ENCODE measurements around the gene NCBP2.
"Not testable (repeated sequence)": the region's sequence is repeated elsewhere in the genome, so short reads cannot be mapped to it uniquely, and the experiment has no call there.

The NCBP2 gene

DNA sequence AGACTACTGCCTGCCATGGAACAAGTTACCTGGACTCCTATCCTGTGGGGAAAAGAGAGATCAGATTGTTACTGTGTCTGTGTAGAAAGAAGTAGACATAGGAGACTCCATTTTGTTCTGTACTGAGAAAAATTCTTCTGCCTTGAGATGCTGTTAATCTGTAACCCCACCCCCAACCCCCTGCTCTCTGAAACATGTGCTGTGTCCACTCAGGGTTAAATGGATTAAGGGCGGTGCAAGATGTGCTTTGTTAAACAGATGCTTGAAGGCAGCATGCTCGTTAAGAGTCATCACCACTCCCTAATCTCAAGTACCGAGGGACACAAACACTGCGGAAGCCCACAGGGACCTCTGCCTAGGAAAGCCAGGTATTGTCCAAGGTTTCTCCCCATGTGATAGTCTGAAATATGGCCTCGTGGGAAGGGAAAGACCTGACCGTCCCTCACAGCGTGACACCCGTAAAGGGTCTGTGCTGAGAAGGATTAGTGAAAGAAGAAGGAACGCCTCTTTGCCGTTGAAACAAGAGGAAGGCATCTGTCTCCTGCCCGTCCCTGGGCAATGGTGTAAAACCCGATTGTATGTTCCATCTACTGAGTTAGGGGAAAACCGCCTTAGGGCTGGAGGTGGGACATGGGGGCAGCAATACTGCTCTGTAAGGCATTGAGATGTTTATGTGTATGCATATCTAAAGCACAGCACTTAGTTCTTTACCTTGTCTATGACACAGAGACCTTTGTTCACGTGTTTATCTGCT, 1.9 kb upstream of the NCBP2 start:
- not testable (repeated sequence) for H3K27ac ChIP-seq (ENCODE audit: low read length, poor library complexity, severe bottlenecking); DNase-seq; H2BK5ac ChIP-seq (ENCODE audit: low read depth, low read length, poor library complexity, severe bottlenecking); H3K27me3 ChIP-seq (ENCODE audit: control insufficient read depth in 1 of 2, insufficient read depth in 1 of 2, low read length in 2 of 2); H3K4ac ChIP-seq (ENCODE audit: low read depth in 1 of 2, low read length in 2 of 2); H2AK5ac ChIP-seq (ENCODE audit: low read length, severe bottlenecking); H3K18ac ChIP-seq (ENCODE audit: low read depth in 1 of 2, low read length in 2 of 2); H3K14ac ChIP-seq (ENCODE audit: low read length in 2 of 2); H2AFZ ChIP-seq (ENCODE audit: low read depth, low read length); H4K91ac ChIP-seq (ENCODE audit: low read length); H3K9me3 ChIP-seq (ENCODE audit: control insufficient read depth, low read length); H2BK12ac ChIP-seq (ENCODE audit: low read length in 2 of 2); H4K8ac ChIP-seq (ENCODE audit: low read length); H2BK15ac ChIP-seq (ENCODE audit: low read depth, poor library complexity, severe bottlenecking); H2BK120ac ChIP-seq (ENCODE audit: low read depth, low read length); H3K79me1 ChIP-seq (replicated peaks; ENCODE audit: low read length, poor library complexity, severe bottlenecking); H3K4me2 ChIP-seq (ENCODE audit: low read length, poor library complexity, severe bottlenecking); H3K23ac ChIP-seq (ENCODE audit: low read length in 2 of 2)
- H3K36me3 ChIP-seq (ENCODE audit: control insufficient read depth in 1 of 2, insufficient read depth in 2 of 2, low read depth in 1 of 2, low read length in 2 of 2), result peaks cover 19 to 22% of the 10 kb centered on the region in 2 experiments
- H3K9ac ChIP-seq (ENCODE audit: low read length), result peak overlapping the region; percentile 99
- 87% methylated on average over 12 of the region's 14 CpGs for WGBS
- peaks cover 13% of the 10 kb centered on the region for H3K4me1 ChIP-seq (ENCODE audit: control insufficient read depth, insufficient read depth, low read depth, low read length)
- H3K4me3 ChIP-seq (ENCODE audit: insufficient read depth in 1 of 2, low read depth in 1 of 2, low read length in 2 of 2), result peak overlapping the region in 1 of 2 experiments; percentile 99

DNA sequence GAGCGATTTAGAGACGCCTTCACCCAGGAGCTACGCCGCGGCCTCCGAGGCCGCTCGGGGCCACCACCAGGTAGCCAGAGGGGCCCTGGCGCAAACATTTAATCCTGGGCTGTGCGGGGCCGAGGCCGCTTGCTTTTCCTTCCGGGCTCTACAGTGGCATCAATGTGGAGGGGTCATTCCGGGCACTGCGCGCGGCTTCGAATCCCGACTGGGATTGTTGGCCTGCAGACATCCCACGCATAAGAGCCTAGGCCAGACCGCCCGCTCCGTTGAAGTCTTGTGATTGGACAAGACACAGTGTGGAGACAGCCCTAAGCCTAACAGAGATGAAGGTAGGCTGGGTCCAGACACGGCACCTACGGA, 568 bp upstream of the NCBP2 start:
- H2AFZ ChIP-seq (ENCODE audit: low read depth, low read length), result peak overlapping the region; percentile 87
- peaks cover 11% of the 10 kb centered on the region for H3K4me1 ChIP-seq (ENCODE audit: control insufficient read depth, insufficient read depth, low read depth, low read length)
- peak overlapping the region; percentile 100 for H4K8ac ChIP-seq (ENCODE audit: low read length)
- peak overlapping the region; percentile 19 for H3K27ac ChIP-seq (ENCODE audit: low read length, poor library complexity, severe bottlenecking)
- H2BK120ac ChIP-seq (ENCODE audit: low read depth, low read length), result no peak overlapping the region
- H3K36me3 ChIP-seq (ENCODE audit: control insufficient read depth in 1 of 2, insufficient read depth in 2 of 2, low read depth in 1 of 2, low read length in 2 of 2), result peaks cover 25 to 32% of the 10 kb centered on the region in 2 experiments
- H3K27me3 ChIP-seq (ENCODE audit: control insufficient read depth in 1 of 2, insufficient read depth in 1 of 2, low read length in 2 of 2), result no peaks in the 10 kb centered on the region
- peak overlapping the region in 1 of 2 experiments; percentile 79 for H3K23ac ChIP-seq (ENCODE audit: low read length in 2 of 2)
- H2BK12ac ChIP-seq (ENCODE audit: low read length in 2 of 2), result no peak overlapping the region
- peak overlapping the region; percentile 99 for H3K9ac ChIP-seq (ENCODE audit: low read length)
- peak overlapping the region; percentile 92 for H4K91ac ChIP-seq (ENCODE audit: low read length)
- WGBS, result under 1% methylated on average over 25 of the region's 25 CpGs
- no peak overlapping the region for H3K14ac ChIP-seq (ENCODE audit: low read length in 2 of 2)
- H3K4ac ChIP-seq (ENCODE audit: low read depth in 1 of 2, low read length in 2 of 2), result peak overlapping the region; percentile 81 to 93
- peak overlapping the region; percentile 99 to 100 for H3K4me3 ChIP-seq (ENCODE audit: insufficient read depth in 1 of 2, low read depth in 1 of 2, low read length in 2 of 2)
- H3K18ac ChIP-seq (ENCODE audit: low read depth in 1 of 2, low read length in 2 of 2), result peak overlapping the region in 1 of 2 experiments; percentile 76
- DNase-seq, result peak; percentile 27
- H3K9me3 ChIP-seq (ENCODE audit: control insufficient read depth, low read length), result no peaks in the 10 kb centered on the region
- no peak overlapping the region for H2AK5ac ChIP-seq (ENCODE audit: low read length, severe bottlenecking)
- H2BK5ac ChIP-seq (ENCODE audit: low read depth, low read length, poor library complexity, severe bottlenecking), result no peak overlapping the region
- peak overlapping the region; percentile 95 for H3K4me2 ChIP-seq (ENCODE audit: low read length, poor library complexity, severe bottlenecking)
- no peak overlapping the region for H2BK15ac ChIP-seq (ENCODE audit: low read depth, poor library complexity, severe bottlenecking)
- peaks cover 8% of the 10 kb centered on the region for H3K79me1 ChIP-seq (replicated peaks; ENCODE audit: low read length, poor library complexity, severe bottlenecking)

DNA sequence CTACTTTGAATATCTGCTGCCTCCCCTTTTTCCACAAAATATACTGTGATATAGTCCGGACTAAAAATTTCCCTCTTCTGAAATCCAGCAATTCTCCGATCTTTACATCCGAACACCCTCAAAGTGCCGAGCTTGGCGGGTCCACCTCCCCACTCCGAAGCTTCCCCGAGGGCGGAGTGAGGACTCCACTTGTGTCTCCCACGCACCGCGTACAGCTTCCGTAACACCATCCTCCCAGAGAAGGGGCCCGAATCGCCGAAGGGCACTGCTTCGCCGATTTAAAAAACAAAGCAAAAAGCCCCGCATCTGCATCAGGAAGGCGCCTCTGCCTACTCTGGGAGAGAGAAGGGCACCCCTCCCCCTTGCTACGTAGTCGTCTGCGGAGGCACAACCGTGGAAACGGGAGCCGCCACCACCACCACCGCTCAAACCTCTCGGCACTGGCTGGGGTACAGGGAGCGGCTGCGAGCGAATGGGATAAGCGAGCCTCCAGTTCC, 551 bp downstream of the NCBP2 start:
- H2AFZ ChIP-seq (ENCODE audit: low read depth, low read length), result peak overlapping the region; percentile 7
- peak overlapping the region; percentile 99 to 100 for H3K4me3 ChIP-seq (ENCODE audit: insufficient read depth in 1 of 2, low read depth in 1 of 2, low read length in 2 of 2)
- WGBS, result under 1% methylated on average over 31 of the region's 31 CpGs
- no peak overlapping the region for H2AK5ac ChIP-seq (ENCODE audit: low read length, severe bottlenecking)
- peaks cover 11% of the 10 kb centered on the region for H3K4me1 ChIP-seq (ENCODE audit: control insufficient read depth, insufficient read depth, low read depth, low read length)
- peak overlapping the region in 1 of 2 experiments; percentile 56 for H3K14ac ChIP-seq (ENCODE audit: low read length in 2 of 2)
- no peaks in the 10 kb centered on the region for H3K27me3 ChIP-seq (ENCODE audit: control insufficient read depth in 1 of 2, insufficient read depth in 1 of 2, low read length in 2 of 2)
- H3K36me3 ChIP-seq (ENCODE audit: control insufficient read depth in 1 of 2, insufficient read depth in 2 of 2, low read depth in 1 of 2, low read length in 2 of 2), result peaks cover 29 to 41% of the 10 kb centered on the region in 2 experiments
- H2BK12ac ChIP-seq (ENCODE audit: low read length in 2 of 2), result no peak overlapping the region
- peak overlapping the region; percentile 62 to 76 for H3K4ac ChIP-seq (ENCODE audit: low read depth in 1 of 2, low read length in 2 of 2)
- H2BK15ac ChIP-seq (ENCODE audit: low read depth, poor library complexity, severe bottlenecking), result peak overlapping the region; percentile 54
- peaks cover 16% of the 10 kb centered on the region for H3K79me1 ChIP-seq (replicated peaks; ENCODE audit: low read length, poor library complexity, severe bottlenecking)
- H3K9me3 ChIP-seq (ENCODE audit: control insufficient read depth, low read length), result no peaks in the 10 kb centered on the region
- H3K4me2 ChIP-seq (ENCODE audit: low read length, poor library complexity, severe bottlenecking), result peak overlapping the region; percentile 74
- H3K9ac ChIP-seq (ENCODE audit: low read length), result peak overlapping the region; percentile 99
- no peak overlapping the region for H2BK5ac ChIP-seq (ENCODE audit: low read depth, low read length, poor library complexity, severe bottlenecking)
- H3K18ac ChIP-seq (ENCODE audit: low read depth in 1 of 2, low read length in 2 of 2), result peak overlapping the region; percentile 30 to 83
- H3K27ac ChIP-seq (ENCODE audit: low read length, poor library complexity, severe bottlenecking), result peak overlapping the region; percentile 98
- H3K23ac ChIP-seq (ENCODE audit: low read length in 2 of 2), result no peak overlapping the region
- H4K91ac ChIP-seq (ENCODE audit: low read length), result peak overlapping the region; percentile 89
- H2BK120ac ChIP-seq (ENCODE audit: low read depth, low read length), result no peak overlapping the region
- H4K8ac ChIP-seq (ENCODE audit: low read length), result peak overlapping the region; percentile 85
- no peak for DNase-seq

DNA sequence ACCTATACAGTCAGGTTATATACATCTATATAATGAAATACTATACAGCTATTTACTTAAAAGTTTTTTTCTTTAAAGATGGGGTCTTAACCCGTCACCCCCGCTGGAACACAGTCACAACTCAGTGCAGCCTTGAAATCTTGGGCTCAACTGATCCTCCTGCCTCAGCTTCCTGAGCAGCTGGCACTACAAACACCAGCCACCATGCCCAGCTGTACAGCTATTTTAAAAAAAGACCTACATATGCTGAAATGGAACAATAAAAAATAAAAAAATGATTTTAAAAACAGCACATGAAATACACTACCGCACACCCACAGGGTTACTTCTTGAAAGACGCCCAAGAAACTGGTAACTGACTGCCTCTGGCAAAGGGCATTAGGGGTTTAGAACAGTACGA, 3.8 kb downstream of the NCBP2 start:
- 97% methylated on average over 5 of the region's 5 CpGs for WGBS
- peaks cover 20 to 63% of the 10 kb centered on the region in 2 experiments for H3K36me3 ChIP-seq (ENCODE audit: control insufficient read depth in 1 of 2, insufficient read depth in 2 of 2, low read depth in 1 of 2, low read length in 2 of 2)
- no peak overlapping the region for H2BK5ac ChIP-seq (ENCODE audit: low read depth, low read length, poor library complexity, severe bottlenecking)
- H4K8ac ChIP-seq (ENCODE audit: low read length), result no peak overlapping the region
- H3K79me1 ChIP-seq (replicated peaks; ENCODE audit: low read length, poor library complexity, severe bottlenecking), result peaks cover 14% of the 10 kb centered on the region
- H3K27me3 ChIP-seq (ENCODE audit: control insufficient read depth in 1 of 2, insufficient read depth in 1 of 2, low read length in 2 of 2), result no peaks in the 10 kb centered on the region
- no peak overlapping the region for H2BK12ac ChIP-seq (ENCODE audit: low read length in 2 of 2)
- no peak overlapping the region for H4K91ac ChIP-seq (ENCODE audit: low read length)
- H2BK15ac ChIP-seq (ENCODE audit: low read depth, poor library complexity, severe bottlenecking), result no peak overlapping the region
- DNase-seq, result no peak
- peaks cover 6% of the 10 kb centered on the region for H3K4me1 ChIP-seq (ENCODE audit: control insufficient read depth, insufficient read depth, low read depth, low read length)
- no peak overlapping the region for H3K14ac ChIP-seq (ENCODE audit: low read length in 2 of 2)
- H3K9ac ChIP-seq (ENCODE audit: low read length), result peak overlapping the region; percentile 42
- H2AK5ac ChIP-seq (ENCODE audit: low read length, severe bottlenecking), result no peak overlapping the region
- no peak overlapping the region for H3K27ac ChIP-seq (ENCODE audit: low read length, poor library complexity, severe bottlenecking)
- H3K4ac ChIP-seq (ENCODE audit: low read depth in 1 of 2, low read length in 2 of 2), result no peak overlapping the region
- no peak overlapping the region for H3K23ac ChIP-seq (ENCODE audit: low read length in 2 of 2)
- H3K18ac ChIP-seq (ENCODE audit: low read depth in 1 of 2, low read length in 2 of 2), result no peak overlapping the region
- H3K4me3 ChIP-seq (ENCODE audit: insufficient read depth in 1 of 2, low read depth in 1 of 2, low read length in 2 of 2), result no peak overlapping the region
- no peak overlapping the region for H2AFZ ChIP-seq (ENCODE audit: low read depth, low read length)
- H2BK120ac ChIP-seq (ENCODE audit: low read depth, low read length), result no peak overlapping the region
- no peak overlapping the region for H3K4me2 ChIP-seq (ENCODE audit: low read length, poor library complexity, severe bottlenecking)
- H3K9me3 ChIP-seq (ENCODE audit: control insufficient read depth, low read length), result no peaks in the 10 kb centered on the region

Data from mesenchymal stem cell (in vitro differentiated cells and primary cell).